ENCODE data around the gene CADPS.

CADPS gene

GRCh38 chr3:62546266-62546665 lies 328.9 kb downstream of the CADPS start:
- TF ChIP-seq SIN3A (IDR thresholded peaks at IDR 0.05; ENCODE audit: borderline replicate concordance, insufficient read depth, low read length) (no peak), FOXP2 (optimal IDR thresholded peaks at IDR 0.05; ENCODE audit: borderline replicate concordance, extremely low read depth, extremely low read length, insufficient read depth) (no peak), TAF1 (IDR thresholded peaks at IDR 0.05; ENCODE audit: borderline replicate concordance, insufficient read depth, low read length) (no peak)

GRCh38 chr3:62542185-62542584 lies 333.0 kb downstream of the CADPS start:
- TF ChIP-seq SIN3A (IDR thresholded peaks at IDR 0.05; ENCODE audit: borderline replicate concordance, insufficient read depth, low read length) (no peak), REST (IDR thresholded peaks at IDR 0.05; ENCODE audit: insufficient read depth in 1 of 2, low read depth in 2 of 2, low read length in 2 of 2) (no peak), FOXP2 (optimal IDR thresholded peaks at IDR 0.05; ENCODE audit: borderline replicate concordance, extremely low read depth, extremely low read length, insufficient read depth) (no peak), POLR2AphosphoS5 (IDR thresholded peaks at IDR 0.05; ENCODE audit: low read depth, low read length) (no peak), TAF1 (IDR thresholded peaks at IDR 0.05; ENCODE audit: borderline replicate concordance, insufficient read depth, low read length) (no peak)

GRCh38 chr3:62539762-62540161 lies 335.5 kb downstream of the CADPS start:
- TF ChIP-seq SIN3A (IDR thresholded peaks at IDR 0.05; ENCODE audit: borderline replicate concordance, insufficient read depth, low read length) (no peak), REST (IDR thresholded peaks at IDR 0.05; ENCODE audit: insufficient read depth in 1 of 2, low read depth in 2 of 2, low read length in 2 of 2) (no peak), TAF1 (IDR thresholded peaks at IDR 0.05; ENCODE audit: borderline replicate concordance, insufficient read depth, low read length) (no peak)

- no peak for TF ChIP-seq FOXP2 (optimal IDR thresholded peaks at IDR 0.05; ENCODE audit: borderline replicate concordance, extremely low read depth, extremely low read length, insufficient read depth)
Observed at GRCh38 chr3:62538691-62539356, 336.4 kb downstream of the CADPS start.

GRCh38 chr3:62534326-62534725 lies 340.9 kb downstream of the CADPS start:
- TF ChIP-seq TAF1 (IDR thresholded peaks at IDR 0.05; ENCODE audit: borderline replicate concordance, insufficient read depth, low read length), result no peak
- no peak for TF ChIP-seq FOXP2 (optimal IDR thresholded peaks at IDR 0.05; ENCODE audit: borderline replicate concordance, extremely low read depth, extremely low read length, insufficient read depth)
- TF ChIP-seq REST (IDR thresholded peaks at IDR 0.05; ENCODE audit: insufficient read depth in 1 of 2, low read depth in 2 of 2, low read length in 2 of 2), result no peak
- TF ChIP-seq SIN3A (IDR thresholded peaks at IDR 0.05; ENCODE audit: borderline replicate concordance, insufficient read depth, low read length), result no peak
- TF ChIP-seq POLR2AphosphoS5 (IDR thresholded peaks at IDR 0.05; ENCODE audit: low read depth, low read length), result no peak

- TF ChIP-seq TAF1 (IDR thresholded peaks at IDR 0.05; ENCODE audit: borderline replicate concordance, insufficient read depth, low read length) (no peak), SIN3A (IDR thresholded peaks at IDR 0.05; ENCODE audit: borderline replicate concordance, insufficient read depth, low read length) (no peak), POLR2AphosphoS5 (IDR thresholded peaks at IDR 0.05; ENCODE audit: low read depth, low read length) (no peak), REST (IDR thresholded peaks at IDR 0.05; ENCODE audit: insufficient read depth in 1 of 2, low read depth in 2 of 2, low read length in 2 of 2) (no peak), FOXP2 (optimal IDR thresholded peaks at IDR 0.05; ENCODE audit: borderline replicate concordance, extremely low read depth, extremely low read length, insufficient read depth) (no peak)
Observed at GRCh38 chr3:62532796-62533195, 342.4 kb downstream of the CADPS start.

Measured in PFSK-1 (cell line).